Stimulated activated CD4-positive, alpha-beta T cell treated with anti-CD3 and anti-CD28 coated beads, Interleukin-1b, Interleukin-23, amount 100 ng/mL, for 48 hours (primary cell): ENCODE results near the gene PLCH2.
"Not testable (repeated sequence)": the region's sequence is repeated elsewhere in the genome, so short reads cannot be mapped to it uniquely, and the experiment has no call there.

Source experiments
- DNase-seq: peaks from one replicate; pipeline ENCODE4 v3.0.0-alpha.2; 2020

The PLCH2 gene

GRCh38 chr1:2441746-2442145, 34.3 kb upstream of the PLCH2 start:
- no peak for DNase-seq

GRCh38 chr1:2442661-2443060, 33.4 kb upstream of the PLCH2 start:
- no peak for DNase-seq

GRCh38 chr1:2443277-2444137, 32.6 kb upstream of the PLCH2 start:
- peak; percentile 14 for DNase-seq

- no peak for DNase-seq
Observed at GRCh38 chr1:2444138-2444591, 31.9 kb upstream of the PLCH2 start.

GRCh38 chr1:2445162-2445822, 30.8 kb upstream of the PLCH2 start:
- DNase-seq = no peak

GRCh38 chr1:2445823-2446215, 30.3 kb upstream of the PLCH2 start:
- DNase-seq = no peak

- DNase-seq = no peak
Observed at GRCh38 chr1:2446394-2446793, 29.7 kb upstream of the PLCH2 start.

GRCh38 chr1:2446861-2447260, 29.2 kb upstream of the PLCH2 start:
- DNase-seq = no peak

- no peak for DNase-seq
Observed at GRCh38 chr1:2447276-2448097, 28.6 kb upstream of the PLCH2 start.

GRCh38 chr1:2448098-2448445, 28.0 kb upstream of the PLCH2 start:
- no peak for DNase-seq

GRCh38 chr1:2449636-2450454, 26.2 kb upstream of the PLCH2 start:
- no peak for DNase-seq

- no peak for DNase-seq
Observed at GRCh38 chr1:2451741-2452140, 24.3 kb upstream of the PLCH2 start.

- no peak for DNase-seq
Observed at GRCh38 chr1:2452201-2452931, 23.7 kb upstream of the PLCH2 start.

GRCh38 chr1:2452932-2453315, 23.2 kb upstream of the PLCH2 start:
- DNase-seq = no peak

- no peak for DNase-seq
Observed at GRCh38 chr1:2454227-2454626, 21.9 kb upstream of the PLCH2 start.

- no peak for DNase-seq
Observed at GRCh38 chr1:2455757-2456156, 20.3 kb upstream of the PLCH2 start.

GRCh38 chr1:2457444-2457843, 18.6 kb upstream of the PLCH2 start:
- no peak for DNase-seq

GRCh38 chr1:2458687-2459086, 17.4 kb upstream of the PLCH2 start:
- DNase-seq = no peak

GRCh38 chr1:2459102-2459753, 16.9 kb upstream of the PLCH2 start:
- DNase-seq = not testable (repeated sequence)

- DNase-seq = no peak
Observed at GRCh38 chr1:2459757-2460156, 16.3 kb upstream of the PLCH2 start.

GRCh38 chr1:2460203-2460602, 15.9 kb upstream of the PLCH2 start:
- no peak for DNase-seq
